Natural killer cell (primary cell): ENCODE results near the gene GRIN2D. TPM values are rescaled to one million over a fixed set of nuclear protein-coding genes. Genes with fewer than 3 reads are reported as not detected.
A peak's percentile ranks its signal among the peaks of the same experiment; 100 is the strongest.

Experiments
- ATAC-seq, 3 donors: fragments of 150-1000 bp in 2 of 3; fragments of 200-7000 bp in 1 of 3; cut with Tn5 transposase; 1 replicate in 1 of 3; 2 replicates in 2 of 3; pipeline ENCODE4 v1.10.0; 2021; ENCODE audit warnings: mild to moderate bottlenecking in 2 of 3, moderate library complexity in 2 of 3
- DNase-seq, 2 donors: peaks; one replicate each; pipeline versions ENCODE4 v3.0.0 to v3.0.0-alpha.2; 2013 to 2021; ENCODE audit warnings: mixed read lengths in 1 of 2
- H3K27ac ChIP-seq: one replicate; pipeline ENCODE4 v1.5.1; 2013; ENCODE audit warnings: mild to moderate bottlenecking, low read length
- H3K27me3 ChIP-seq: one replicate; pipeline ENCODE4 v1.6.1; 2013; ENCODE audit warnings: low read length; ENCODE audit not compliant: control insufficient read depth, insufficient read depth
- H3K36me3 ChIP-seq: one replicate; pipeline ENCODE4 v1.6.1; 2013; ENCODE audit warnings: low read length; ENCODE audit not compliant: control insufficient read depth, insufficient read depth
- H3K4me1 ChIP-seq: one replicate; pipeline ENCODE4 v1.6.1; 2013; ENCODE audit warnings: low read length; ENCODE audit not compliant: control insufficient read depth, insufficient read depth
- H3K4me3 ChIP-seq: one replicate; pipeline ENCODE4 v1.5.1; 2013; ENCODE audit warnings: low read length
- H3K9me3 ChIP-seq: one replicate; pipeline ENCODE4 v1.6.1; 2013; ENCODE audit warnings: low read length; ENCODE audit not compliant: control insufficient read depth, insufficient read depth
- H3K27ac Mint-ChIP-seq, 2 donors: one replicate each; pipeline ENCODE4 v1.8.0; 2022; ENCODE audit warnings: mild to moderate bottlenecking in 2 of 2, mixed read lengths in 2 of 2, moderate library complexity in 1 of 2
- H3K27me3 Mint-ChIP-seq, 2 donors: one replicate each; pipeline ENCODE4 v1.8.0; 2022; ENCODE audit warnings: low read depth in 2 of 2, mixed read lengths in 2 of 2
- H3K36me3 Mint-ChIP-seq: one replicate; pipeline ENCODE4 v1.8.0; 2022; ENCODE audit warnings: mixed read lengths
- H3K4me1 Mint-ChIP-seq, 2 donors: one replicate each; pipeline ENCODE4 v1.8.0; 2022; ENCODE audit warnings: mixed read lengths in 2 of 2
- H3K4me3 Mint-ChIP-seq: one replicate; pipeline ENCODE4 v1.8.0; 2022; ENCODE audit warnings: mild to moderate bottlenecking, moderate library complexity, mixed read lengths
- H3K9me3 Mint-ChIP-seq, 2 donors: one replicate each; pipeline ENCODE4 v1.8.0; 2022; ENCODE audit warnings: mixed read lengths in 2 of 2
- WGBS: methylation state at CpG from one replicate; pipeline ENCODE4 v1.1.7; 2013; ENCODE audit warnings: missing lambda C conversion rate; ENCODE audit not compliant: insufficient coverage; 5-methylcytosine and 5-hydroxymethylcytosine counted together
- intact Hi-C: fragments of 100-400 bp; cut with micrococcal nuclease; formaldehyde crosslinking; loops from one replicate; pipeline ENCODE4 v1.14.2; 2022
- total RNA-seq, 4 donors: library from RNA; stranded (reverse); fragments of 120-200 nt in 1 of 4; gene quantifications; one replicate each; pipeline versions ENCODE4 v1.2.3 to v1.2.4, GENCODE V29; 2013 to 2022
- TF ChIP-seq, protein P1 (sequence below): fragments of 200-600 bp; IDR thresholded peaks from one replicate; pipeline ENCODE4 v1.8.0; 2022; ENCODE audit warnings: antibody characterized with exemption

Gene GRIN2D
- total RNA-seq, 3 donors from 2014 or later (not counting 1 experiment from before 2014, with no cell fraction given), result 0.05 to 0.28 (median 0.07) TPM

DNA sequence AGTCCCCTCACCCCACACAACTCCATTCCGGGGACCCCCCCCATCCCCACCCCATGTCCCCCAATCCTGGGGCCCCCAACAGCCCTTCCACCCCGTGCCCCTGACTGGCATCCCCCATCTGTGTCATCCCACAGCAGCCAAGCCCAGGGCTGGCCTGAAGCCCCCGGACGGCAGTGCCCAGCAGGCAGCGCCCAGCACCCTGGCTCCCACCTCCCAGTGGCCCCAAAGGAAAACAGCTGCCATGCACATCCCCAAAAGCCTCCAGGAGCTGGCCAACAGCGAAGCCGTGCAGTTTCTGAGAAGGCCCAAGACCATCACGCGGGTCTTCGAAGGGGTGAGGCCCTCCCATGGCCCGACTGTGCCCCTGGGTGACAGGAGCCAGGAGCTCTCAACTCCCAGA is 27.9 kb upstream of the GRIN2D start:
- Histone ChIP-seq H3K36me3 (no peaks in the 10 kb centered on the region), H3K4me3 (no peak overlapping the region), H3K4me1 (peaks cover 18% of the 10 kb centered on the region), H3K27ac (no peak overlapping the region), H3K27me3 (no peaks in the 10 kb centered on the region), H3K9me3 (no peaks in the 10 kb centered on the region)
- no peaks in the 10 kb centered on the region for H3K27me3 Mint-ChIP-seq
- DNase-seq, result no peak
- intact Hi-C loops, result loop anchor here (2.0 kb wide), 1 partner anchor 25 kb away; the partner anchor contains the start of gene KDELR1
- TF ChIP-seq, protein P1, sequence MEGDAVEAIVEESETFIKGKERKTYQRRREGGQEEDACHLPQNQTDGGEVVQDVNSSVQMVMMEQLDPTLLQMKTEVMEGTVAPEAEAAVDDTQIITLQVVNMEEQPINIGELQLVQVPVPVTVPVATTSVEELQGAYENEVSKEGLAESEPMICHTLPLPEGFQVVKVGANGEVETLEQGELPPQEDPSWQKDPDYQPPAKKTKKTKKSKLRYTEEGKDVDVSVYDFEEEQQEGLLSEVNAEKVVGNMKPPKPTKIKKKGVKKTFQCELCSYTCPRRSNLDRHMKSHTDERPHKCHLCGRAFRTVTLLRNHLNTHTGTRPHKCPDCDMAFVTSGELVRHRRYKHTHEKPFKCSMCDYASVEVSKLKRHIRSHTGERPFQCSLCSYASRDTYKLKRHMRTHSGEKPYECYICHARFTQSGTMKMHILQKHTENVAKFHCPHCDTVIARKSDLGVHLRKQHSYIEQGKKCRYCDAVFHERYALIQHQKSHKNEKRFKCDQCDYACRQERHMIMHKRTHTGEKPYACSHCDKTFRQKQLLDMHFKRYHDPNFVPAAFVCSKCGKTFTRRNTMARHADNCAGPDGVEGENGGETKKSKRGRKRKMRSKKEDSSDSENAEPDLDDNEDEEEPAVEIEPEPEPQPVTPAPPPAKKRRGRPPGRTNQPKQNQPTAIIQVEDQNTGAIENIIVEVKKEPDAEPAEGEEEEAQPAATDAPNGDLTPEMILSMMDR, result no peak
- peak overlapping the region in 1 of 2 donors; percentile 99 for H3K27ac Mint-ChIP-seq
- no peaks in the 10 kb centered on the region for H3K36me3 Mint-ChIP-seq
- no peak for ATAC-seq
- no peak overlapping the region for H3K4me3 Mint-ChIP-seq
- H3K4me1 Mint-ChIP-seq, result peaks cover 14 to 23% of the 10 kb centered on the region in 2 donors
- no peaks in the 10 kb centered on the region for H3K9me3 Mint-ChIP-seq
- 97% methylated on average over 11 of the region's 11 CpGs for WGBS

DNA sequence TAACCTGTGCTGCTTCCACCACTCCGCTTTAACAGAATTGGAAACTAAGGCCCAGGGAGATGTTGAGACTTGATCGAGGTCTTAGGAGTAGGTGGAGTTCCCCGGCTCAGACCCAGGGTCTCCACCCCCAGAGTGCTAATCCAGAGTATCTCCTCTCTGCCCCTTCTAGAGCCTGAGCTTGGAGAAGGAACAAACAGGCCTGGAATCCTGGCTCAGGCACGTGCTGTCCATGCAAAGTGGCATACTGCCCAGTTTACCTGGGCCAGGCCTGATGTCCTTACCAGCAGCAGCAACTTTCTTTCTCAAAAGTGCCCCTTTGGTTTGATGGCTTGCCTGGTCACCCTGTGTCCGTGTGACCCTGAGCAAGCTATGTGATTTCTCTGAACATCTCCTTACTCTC is 25.6 kb upstream of the GRIN2D start:
- no peak for ATAC-seq
- no peak for DNase-seq
- no peak overlapping the region for H3K27ac Mint-ChIP-seq
- 91% methylated on average over 4 of the region's 5 CpGs for WGBS
- no peaks in the 10 kb centered on the region for H3K36me3 Mint-ChIP-seq
- Histone ChIP-seq H3K27ac (no peak overlapping the region), H3K9me3 (no peaks in the 10 kb centered on the region), H3K27me3 (no peaks in the 10 kb centered on the region), H3K36me3 (no peaks in the 10 kb centered on the region), H3K4me3 (no peak overlapping the region), H3K4me1 (peaks cover 17% of the 10 kb centered on the region)
- H3K27me3 Mint-ChIP-seq, result no peaks in the 10 kb centered on the region
- TF ChIP-seq, protein P1, result no peak
- peaks cover 12 to 19% of the 10 kb centered on the region in 2 donors for H3K4me1 Mint-ChIP-seq
- intact Hi-C loops, result loop anchor here (1.0 kb wide), 1 partner anchor 26 kb away; no protein-coding TSS in a partner anchor
- no peaks in the 10 kb centered on the region for H3K9me3 Mint-ChIP-seq
- H3K4me3 Mint-ChIP-seq, result no peak overlapping the region

DNA sequence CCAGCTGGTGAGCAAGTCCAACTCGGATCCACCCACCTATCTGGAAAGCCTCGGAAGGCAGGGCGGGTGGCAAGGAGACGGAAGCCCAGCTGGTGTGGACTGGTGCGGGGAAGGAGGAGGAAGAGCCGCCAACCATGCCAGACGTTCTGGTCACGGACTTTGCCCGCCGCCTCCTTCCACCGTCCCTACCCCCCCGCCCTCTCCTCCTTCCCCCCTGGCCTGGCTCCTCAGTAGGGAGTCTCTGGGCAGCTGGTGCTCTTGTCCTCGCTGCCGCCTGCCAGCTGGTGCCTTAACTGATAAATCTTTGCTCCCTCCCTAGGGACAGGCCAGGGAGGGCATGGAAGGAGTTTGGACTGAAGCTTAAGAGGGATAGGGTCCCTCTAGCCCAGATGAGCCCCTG is 24.5 kb upstream of the GRIN2D start:
- Mint-ChIP-seq H3K27me3 (no peaks in the 10 kb centered on the region), H3K9me3 (no peaks in the 10 kb centered on the region), H3K4me3 (no peak overlapping the region), H3K27ac (no peak overlapping the region), H3K4me1 (peaks cover 2 to 11% of the 10 kb centered on the region in 2 donors), H3K36me3 (no peaks in the 10 kb centered on the region)
- H3K4me1 ChIP-seq, result peaks cover 9% of the 10 kb centered on the region
- intact Hi-C loops, result no loop called here
- no peak overlapping the region for H3K27ac ChIP-seq
- no peaks in the 10 kb centered on the region for H3K9me3 ChIP-seq
- no peak overlapping the region for H3K4me3 ChIP-seq
- no peaks in the 10 kb centered on the region for H3K27me3 ChIP-seq
- ATAC-seq (no peak), DNase-seq (no peak)
- WGBS, result 83% methylated on average over 12 of the region's 14 CpGs
- TF ChIP-seq, protein P1, result no peak
- H3K36me3 ChIP-seq, result no peaks in the 10 kb centered on the region

DNA sequence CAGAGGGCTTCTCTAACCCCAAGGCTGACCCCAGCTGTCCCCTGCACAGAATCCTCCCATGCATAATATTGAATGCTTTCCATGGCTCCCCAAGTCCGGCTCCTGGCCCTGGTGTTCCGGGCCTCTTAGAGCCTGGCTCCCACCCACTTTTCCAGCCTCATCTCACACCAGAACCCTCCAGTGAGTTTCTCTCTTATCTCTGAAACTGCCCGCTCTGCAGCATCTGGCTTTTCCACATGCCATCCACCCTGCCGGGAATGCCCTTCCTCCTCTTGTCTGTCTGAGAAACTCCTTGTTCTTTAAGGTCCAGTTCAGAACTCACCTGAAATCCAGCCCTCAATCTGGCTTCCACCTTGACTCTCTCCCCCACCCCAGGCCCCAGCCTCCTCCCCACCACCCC is 22.5 kb upstream of the GRIN2D start:
- no peak for DNase-seq
- no peak overlapping the region for H3K27ac ChIP-seq
- no peaks in the 10 kb centered on the region for H3K4me1 ChIP-seq
- no peak for ATAC-seq
- H3K4me1 Mint-ChIP-seq, result no peaks in the 10 kb centered on the region
- no peaks in the 10 kb centered on the region for H3K36me3 ChIP-seq
- TF ChIP-seq, protein P1, result no peak
- H3K9me3 ChIP-seq, result no peaks in the 10 kb centered on the region
- no peak overlapping the region for H3K4me3 ChIP-seq
- H3K27me3 ChIP-seq, result no peaks in the 10 kb centered on the region
- no peak overlapping the region for H3K4me3 Mint-ChIP-seq
- H3K27ac Mint-ChIP-seq, result no peak overlapping the region
- WGBS, result 94% methylated on average over 4 of the region's 4 CpGs
- H3K36me3 Mint-ChIP-seq, result no peaks in the 10 kb centered on the region
- H3K9me3 Mint-ChIP-seq, result no peaks in the 10 kb centered on the region
- no peaks in the 10 kb centered on the region for H3K27me3 Mint-ChIP-seq
- intact Hi-C loops, result no loop called here
